NOMO-1 treated with dmso at 0.1 percent for 144 hours (cell line): ENCODE measurements around the gene CREBRF.
"Not testable (repeated sequence)": the region's sequence is repeated elsewhere in the genome, so short reads cannot be mapped to it uniquely, and the experiment has no call there.

Source experiments
- DNase-seq: peaks from one replicate; lab custom pipeline; 2025; ENCODE audit not compliant: unreplicated experiment; lab: John Stamatoyannopoulos, UW

CREBRF gene

DNA sequence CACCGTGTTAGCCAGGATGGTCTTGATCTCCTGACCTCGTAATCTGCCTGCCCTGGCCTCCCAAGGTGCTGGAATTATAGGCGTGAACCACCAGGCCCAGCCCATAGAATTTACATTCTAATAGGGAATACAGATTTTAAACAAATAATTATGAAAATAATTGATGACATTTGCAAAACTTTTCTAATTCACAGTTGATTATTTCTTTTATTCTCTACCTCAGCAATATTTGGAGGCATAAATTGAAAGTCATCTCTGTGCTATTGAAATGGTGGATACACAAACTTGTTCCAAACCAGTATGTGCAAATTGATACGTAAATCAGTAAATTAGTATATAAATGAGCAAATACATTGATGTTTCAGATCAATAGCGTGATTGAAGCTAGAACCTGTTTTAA lies 96.4 kb downstream of the CREBRF start:
- DNase-seq = no peak

- no peak for DNase-seq
Measured at GRCh38 chr5:173153842-173154241, 97.7 kb downstream of the CREBRF start.

DNA sequence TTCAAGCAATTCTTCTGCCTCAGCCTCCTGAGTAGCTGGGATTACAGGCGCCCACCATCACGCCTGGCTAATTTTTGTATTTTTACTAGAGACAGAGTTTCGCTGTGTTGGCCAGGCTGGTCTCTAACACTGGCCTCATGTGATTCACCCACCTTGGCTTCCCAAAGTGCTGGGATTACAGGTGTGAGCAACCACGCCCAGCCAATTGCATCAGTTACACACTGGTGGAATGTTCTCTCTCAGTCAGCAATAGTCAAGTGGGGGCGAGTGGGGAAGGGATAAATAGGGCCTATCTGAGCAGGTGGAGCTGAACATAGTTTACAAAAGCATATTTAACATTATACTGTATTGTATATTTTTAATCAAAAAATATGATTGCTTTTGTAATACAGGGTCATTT lies 98.5 kb downstream of the CREBRF start:
- not testable (repeated sequence) for DNase-seq

DNA sequence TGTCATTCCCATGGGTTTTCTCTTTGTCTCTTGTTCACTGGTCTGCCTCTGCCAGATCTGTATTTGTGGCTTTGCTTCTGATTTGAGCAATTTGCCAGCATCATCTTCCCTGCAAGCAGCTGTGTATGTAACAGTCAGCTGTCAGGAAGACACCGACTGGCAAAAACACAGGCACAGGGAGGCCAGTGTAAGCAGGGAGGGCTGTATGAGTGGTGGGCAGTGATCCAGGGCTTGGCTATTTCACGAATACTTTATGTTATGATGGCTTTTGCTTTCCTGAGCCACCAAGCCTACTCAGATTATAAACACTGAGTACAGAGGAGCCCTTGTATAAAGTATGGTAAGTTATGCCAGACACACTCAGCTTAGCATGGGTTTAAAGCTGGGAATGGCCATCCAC lies 99.8 kb downstream of the CREBRF start:
- no peak for DNase-seq

- no peak for DNase-seq
Measured at GRCh38 chr5:173158366-173158765, 102.2 kb downstream of the CREBRF start.

DNA sequence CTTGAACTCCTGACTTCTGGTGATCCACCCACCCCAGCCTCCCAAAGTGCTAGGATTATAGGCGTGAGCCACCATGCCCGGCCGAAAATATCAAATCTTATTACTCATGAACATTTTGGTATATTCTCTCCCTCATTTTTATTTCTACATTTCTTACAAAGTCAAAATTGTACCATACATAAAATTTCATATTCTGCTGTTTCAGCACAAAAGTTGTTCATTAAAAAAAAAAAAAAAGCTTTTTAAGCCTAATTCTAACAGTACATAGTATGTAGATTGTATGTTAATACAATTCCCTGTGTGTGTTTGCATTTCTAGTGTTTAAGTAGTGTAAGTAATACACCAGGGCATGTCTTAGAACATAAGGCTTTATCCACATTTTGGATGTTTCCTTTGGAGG lies 103.1 kb downstream of the CREBRF start:
- DNase-seq = no peak

GRCh38 chr5:173161148-173161547 lies 105.0 kb downstream of the CREBRF start:
- DNase-seq = no peak

DNA sequence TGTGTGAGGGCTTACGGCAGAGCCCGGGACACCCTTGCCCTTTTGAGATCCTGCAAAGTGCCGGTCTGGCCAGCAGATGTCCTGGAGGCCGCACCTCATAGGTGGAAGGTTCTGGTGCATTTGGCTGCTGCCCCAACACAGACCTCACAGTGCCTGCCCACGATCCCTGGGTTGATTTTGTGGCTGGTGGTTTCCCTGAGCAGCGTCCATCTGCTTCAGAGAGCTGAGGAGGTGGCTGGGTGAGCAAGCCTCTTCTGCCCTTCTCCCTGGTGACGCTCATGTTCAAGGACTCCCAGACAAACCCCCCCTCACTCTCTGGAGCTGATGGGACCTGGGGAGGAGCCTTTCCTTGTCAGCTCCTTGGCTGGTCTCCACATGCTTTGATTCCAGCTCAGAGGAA lies 107.1 kb downstream of the CREBRF start:
- DNase-seq = no peak

DNA sequence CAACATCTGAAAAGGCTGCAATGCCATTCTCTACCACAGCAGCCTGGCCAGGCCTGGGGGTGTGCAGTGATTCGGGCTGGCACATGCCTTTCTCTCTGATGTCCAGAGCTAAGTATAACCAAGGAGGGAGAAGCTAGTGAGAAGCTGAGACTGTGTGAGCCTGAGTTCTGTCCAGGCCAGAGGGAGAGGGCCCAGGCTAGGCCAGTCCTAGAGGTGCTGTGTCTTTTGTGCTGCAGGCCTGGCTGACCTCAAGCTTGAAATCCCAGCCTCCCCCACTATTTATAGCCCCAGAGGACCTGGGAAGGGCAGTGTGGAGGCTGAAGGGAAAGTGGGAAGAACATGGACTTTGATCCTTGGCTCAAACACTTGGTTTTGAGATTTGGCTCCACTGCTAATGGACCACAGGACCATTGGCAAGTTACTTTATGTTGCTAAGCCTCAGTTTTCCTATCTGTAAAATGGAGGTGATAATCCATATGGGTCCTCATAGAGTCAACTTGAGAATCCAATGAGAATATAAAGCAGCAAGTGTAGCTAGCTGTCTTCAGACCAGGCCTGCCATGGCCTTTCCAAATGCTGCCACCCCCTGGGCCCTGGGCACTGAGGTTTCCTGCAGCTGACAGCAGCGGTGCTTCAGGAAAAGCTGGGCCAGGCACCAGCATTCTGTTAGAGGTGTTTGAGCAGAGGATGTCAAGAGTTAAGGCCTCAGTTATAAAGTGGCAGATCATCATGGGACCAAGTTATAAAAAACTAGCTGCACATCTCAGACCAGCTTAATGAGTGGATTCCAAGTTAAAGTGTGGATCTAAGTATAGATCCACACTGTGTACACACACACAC lies 109.2 kb downstream of the CREBRF start:
- no peak for DNase-seq

- no peak for DNase-seq
Measured at GRCh38 chr5:173172166-173172565, 116.0 kb downstream of the CREBRF start.

DNA sequence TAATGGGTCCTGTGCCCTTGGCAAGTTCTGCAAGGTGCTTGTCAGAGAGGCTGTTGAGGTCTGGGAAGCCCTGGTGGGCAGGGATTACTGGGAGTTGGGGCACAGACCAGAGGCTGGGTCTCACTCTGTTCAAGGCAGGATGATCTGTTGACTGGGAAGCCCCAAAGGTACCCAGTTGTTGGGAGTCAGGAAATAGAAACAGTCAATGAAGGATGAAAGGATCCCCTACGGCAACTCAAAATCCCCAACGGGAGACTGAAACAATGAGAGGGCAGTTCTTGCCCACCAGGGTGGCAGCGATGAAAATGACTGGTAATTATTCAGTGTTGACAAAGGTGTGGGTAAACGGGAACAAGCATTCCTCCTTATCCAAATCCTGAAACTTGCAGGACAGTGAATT lies 119.4 kb downstream of the CREBRF start:
- no peak for DNase-seq

DNA sequence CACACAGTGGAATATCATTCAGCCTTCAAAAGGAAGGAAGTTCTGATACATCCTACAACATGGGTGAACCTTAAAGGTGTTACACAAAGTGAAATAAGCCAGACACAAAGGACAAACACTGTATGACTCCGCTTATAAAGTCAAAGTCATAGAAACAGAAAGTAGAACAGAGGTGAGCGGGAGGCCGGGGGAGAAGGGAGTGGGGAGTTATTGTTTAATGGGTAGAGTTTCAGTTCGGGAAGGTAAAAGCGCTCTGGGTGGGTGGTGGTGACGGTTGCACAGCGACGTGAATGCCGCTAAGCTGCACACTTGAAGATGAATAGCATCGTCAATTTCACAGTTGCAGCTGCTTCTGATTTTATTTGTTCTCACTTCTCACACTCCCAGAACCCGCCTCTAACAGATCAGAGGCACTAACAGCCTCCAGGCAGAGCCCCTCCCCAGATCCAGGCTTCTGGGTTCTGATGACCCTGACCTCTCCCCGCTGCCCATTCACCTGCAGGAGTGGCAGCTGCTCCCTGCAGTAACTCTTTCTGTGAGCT lies 122.3 kb downstream of the CREBRF start:
- no peak for DNase-seq

DNA sequence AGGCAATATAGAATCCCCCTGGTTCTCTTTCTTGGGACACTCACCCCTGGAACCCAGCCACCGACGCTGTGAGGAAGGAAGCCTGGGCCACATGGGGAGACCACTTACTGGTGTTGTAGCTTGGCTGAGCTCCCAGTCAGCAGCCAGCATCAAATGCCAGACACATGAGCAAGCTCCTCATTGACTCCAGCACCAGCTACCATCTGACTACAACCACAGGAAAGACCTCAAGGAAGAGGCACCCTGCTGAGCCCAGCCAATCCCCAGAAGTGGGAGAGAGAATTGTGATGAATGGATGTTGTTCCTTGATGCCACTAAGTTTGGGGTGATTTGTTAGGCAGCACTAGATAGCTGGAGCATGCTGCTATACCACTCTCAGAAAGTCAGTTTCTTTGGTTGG lies 124.2 kb downstream of the CREBRF start:
- DNase-seq = no peak

DNA sequence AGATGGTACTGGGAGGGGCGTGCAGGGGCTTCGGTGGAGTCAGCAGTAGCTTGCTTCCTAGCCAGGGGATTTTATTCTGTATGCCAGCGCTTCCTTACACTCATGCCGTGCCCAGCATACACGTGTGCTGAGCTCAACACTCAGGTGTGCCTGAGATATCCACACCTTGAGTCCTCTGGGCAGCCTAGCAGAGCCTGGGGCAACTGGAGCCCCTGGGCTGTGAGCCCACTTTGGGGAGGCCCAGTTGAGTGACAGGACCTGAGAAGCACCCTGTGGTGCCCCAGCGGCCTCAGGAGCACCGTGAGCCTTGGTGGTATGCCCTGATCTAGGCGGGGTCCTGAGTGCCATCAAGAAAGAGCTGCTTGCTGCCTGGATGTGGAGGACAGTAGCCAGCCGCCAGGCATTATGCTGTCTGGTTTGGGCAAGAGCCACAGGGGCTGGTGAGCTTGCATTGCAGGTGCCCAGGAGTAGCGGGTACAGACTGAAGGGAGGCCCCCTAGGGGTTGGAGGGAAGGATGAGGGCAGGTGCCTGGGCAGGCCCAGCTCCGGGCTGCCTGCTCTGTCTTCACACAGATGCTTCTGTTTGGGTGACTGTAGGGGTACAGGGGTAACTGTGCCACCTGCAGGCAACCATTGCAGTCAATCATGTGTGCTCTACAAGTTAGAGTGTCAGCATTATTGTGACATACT lies 131.0 kb downstream of the CREBRF start:
- DNase-seq = no peak

DNA sequence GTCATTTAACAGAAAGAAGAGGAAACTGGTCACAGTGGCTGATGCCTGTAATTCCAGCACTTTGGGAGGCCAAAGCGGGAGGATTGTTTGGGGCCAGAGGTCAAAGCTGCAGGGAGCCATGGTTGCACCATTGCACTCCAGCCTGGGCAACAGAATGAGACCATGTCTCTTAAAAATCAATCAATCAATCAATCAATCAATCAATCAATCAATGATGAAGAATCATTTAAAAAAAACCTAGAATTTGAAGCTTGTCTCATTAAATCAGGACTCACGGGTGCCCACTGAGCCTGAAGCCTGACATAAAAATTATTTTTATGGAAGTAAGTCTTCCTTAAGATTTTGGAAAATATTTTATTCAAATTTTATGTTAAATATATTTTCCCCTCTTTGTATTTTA lies 132.1 kb downstream of the CREBRF start:
- DNase-seq = no peak
